ENCODE data around the gene IER3.

Gene IER3

GRCh38 chr6:30776390-30777154 lies 32.2 kb upstream of the IER3 start:
- no peak for DNase-seq (ENCODE audit: extremely low read depth, low read depth)
- TF ChIP-seq CTCF (IDR thresholded peaks at IDR 0.05; ENCODE audit: low read depth, low read length), result no peak

GRCh38 chr6:30775104-30775503 lies 30.8 kb upstream of the IER3 start:
- no peak for DNase-seq (ENCODE audit: extremely low read depth, low read depth)
- TF ChIP-seq CTCF (IDR thresholded peaks at IDR 0.05; ENCODE audit: low read depth, low read length), result no peak

- no peak for DNase-seq (ENCODE audit: extremely low read depth, low read depth)
- TF ChIP-seq CTCF (IDR thresholded peaks at IDR 0.05; ENCODE audit: low read depth, low read length), result no peak
Observed at GRCh38 chr6:30774701-30775100, 30.4 kb upstream of the IER3 start.

GRCh38 chr6:30770592-30770991 lies 26.2 kb upstream of the IER3 start:
- no peak for TF ChIP-seq CTCF (IDR thresholded peaks at IDR 0.05; ENCODE audit: low read depth, low read length)
- no peak for DNase-seq (ENCODE audit: extremely low read depth, low read depth)

- DNase-seq (ENCODE audit: extremely low read depth, low read depth), result no peak
- TF ChIP-seq CTCF (IDR thresholded peaks at IDR 0.05; ENCODE audit: low read depth, low read length), result no peak
Observed at GRCh38 chr6:30769853-30770524, 25.6 kb upstream of the IER3 start.

GRCh38 chr6:30769088-30769852 lies 24.9 kb upstream of the IER3 start:
- TF ChIP-seq CTCF (IDR thresholded peaks at IDR 0.05; ENCODE audit: low read depth, low read length), result no peak
- peak; percentile 83 for DNase-seq (ENCODE audit: extremely low read depth, low read depth)

- TF ChIP-seq CTCF (IDR thresholded peaks at IDR 0.05; ENCODE audit: low read depth, low read length), result no peak
- DNase-seq (ENCODE audit: extremely low read depth, low read depth), result no peak
Observed at GRCh38 chr6:30768634-30769087, 24.3 kb upstream of the IER3 start.

All from AG09319 (cell line).